ENCODE measurements around the gene CTDSPL.

Gene CTDSPL

GRCh38 chr3:37855363-37855970, 6.2 kb upstream of the CTDSPL start:
- peak; percentile 59 to 75 for DNase-seq

DNA sequence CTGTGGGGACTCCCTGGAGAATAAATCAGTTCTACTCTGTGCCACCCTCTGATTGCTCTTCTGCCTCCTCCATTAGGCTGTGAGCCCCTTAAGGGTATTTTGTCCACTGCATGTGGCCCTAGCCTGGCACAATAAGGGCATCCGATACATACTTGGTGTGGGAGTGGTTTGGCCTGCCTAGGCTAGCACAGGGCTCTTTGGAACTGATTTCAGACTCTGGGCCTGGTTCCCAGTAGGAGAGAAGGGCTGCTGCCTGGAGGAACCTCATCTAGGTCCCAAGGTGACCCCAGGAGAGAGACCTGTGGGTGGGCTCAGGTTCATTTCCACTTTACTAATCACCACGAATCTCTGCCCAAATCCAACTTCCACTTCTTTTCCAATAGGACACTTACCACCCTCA, 5.3 kb upstream of the CTDSPL start:
- DNase-seq: no peak

GRCh38 chr3:37858742-37859141, 2.9 kb upstream of the CTDSPL start:
- DNase-seq: no peak

DNA sequence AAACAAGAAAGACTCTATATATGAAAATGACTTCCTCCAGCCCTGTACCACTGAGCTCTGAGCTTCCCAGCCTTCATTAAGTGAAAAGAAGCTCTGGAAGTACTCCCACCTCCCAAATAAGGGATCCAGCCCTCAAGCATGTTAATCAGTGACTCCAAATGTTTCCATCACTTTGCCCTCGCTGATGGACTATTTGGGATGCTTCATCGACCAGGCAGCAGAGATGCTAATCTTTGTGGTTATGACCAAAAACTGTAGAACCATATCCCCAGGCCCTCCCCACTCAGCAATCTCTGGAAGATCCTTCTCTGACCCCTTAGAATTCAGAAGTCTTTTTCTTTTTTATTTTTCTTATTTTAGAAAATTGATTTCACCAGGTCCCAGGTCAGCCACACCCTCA, 2.3 kb upstream of the CTDSPL start:
- DNase-seq: no peak

DNA sequence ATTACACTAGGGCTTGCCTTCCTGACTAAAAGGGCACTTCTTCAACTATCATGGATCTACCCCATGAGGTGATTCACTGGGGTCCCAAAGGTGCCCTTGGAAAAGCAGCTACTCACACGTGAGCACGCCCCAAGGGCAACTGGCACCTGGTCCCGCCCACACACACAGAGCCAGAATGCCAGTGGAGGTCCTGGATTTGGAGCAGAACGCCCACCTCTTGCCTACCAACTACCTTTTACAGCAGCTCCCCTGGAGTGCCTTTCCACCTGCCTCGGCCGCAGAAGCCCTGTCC, 1.8 kb upstream of the CTDSPL start:
- no peak for DNase-seq

DNA sequence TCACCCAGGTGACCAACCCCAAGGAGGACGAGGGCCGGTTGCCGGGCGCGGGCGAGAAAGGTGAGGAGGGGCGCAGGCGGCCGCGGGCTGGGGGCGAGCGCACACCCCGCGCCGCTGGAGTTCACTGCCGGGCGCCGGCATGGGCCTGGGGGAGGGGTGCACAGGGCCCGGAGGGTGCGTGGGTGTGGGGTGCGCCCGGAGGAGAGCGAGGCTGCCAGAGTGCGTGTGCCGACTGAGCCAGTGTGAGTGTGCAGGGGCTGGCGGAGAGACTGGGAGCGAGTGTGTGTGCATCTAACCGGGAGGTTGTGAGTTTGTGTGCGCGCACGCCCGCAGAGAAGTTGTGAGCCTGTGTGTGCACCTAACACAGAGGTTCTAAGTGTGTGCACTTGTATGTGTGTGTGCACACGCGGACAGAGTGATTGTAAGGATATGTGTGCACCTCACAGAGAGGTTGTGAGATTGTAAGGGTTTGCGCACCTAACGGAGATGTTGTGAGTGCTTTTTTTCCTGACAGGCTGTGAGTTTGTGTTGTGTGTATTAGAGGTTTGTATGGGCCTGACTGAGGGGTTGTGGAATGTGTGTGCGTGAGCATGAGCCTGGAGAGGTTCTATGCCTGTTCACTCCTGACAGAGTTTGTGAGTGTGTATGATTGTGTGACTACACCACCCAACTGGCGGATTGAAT, 681 bp downstream of the CTDSPL start:
- peak; percentile 56 to 70 for DNase-seq

DNA sequence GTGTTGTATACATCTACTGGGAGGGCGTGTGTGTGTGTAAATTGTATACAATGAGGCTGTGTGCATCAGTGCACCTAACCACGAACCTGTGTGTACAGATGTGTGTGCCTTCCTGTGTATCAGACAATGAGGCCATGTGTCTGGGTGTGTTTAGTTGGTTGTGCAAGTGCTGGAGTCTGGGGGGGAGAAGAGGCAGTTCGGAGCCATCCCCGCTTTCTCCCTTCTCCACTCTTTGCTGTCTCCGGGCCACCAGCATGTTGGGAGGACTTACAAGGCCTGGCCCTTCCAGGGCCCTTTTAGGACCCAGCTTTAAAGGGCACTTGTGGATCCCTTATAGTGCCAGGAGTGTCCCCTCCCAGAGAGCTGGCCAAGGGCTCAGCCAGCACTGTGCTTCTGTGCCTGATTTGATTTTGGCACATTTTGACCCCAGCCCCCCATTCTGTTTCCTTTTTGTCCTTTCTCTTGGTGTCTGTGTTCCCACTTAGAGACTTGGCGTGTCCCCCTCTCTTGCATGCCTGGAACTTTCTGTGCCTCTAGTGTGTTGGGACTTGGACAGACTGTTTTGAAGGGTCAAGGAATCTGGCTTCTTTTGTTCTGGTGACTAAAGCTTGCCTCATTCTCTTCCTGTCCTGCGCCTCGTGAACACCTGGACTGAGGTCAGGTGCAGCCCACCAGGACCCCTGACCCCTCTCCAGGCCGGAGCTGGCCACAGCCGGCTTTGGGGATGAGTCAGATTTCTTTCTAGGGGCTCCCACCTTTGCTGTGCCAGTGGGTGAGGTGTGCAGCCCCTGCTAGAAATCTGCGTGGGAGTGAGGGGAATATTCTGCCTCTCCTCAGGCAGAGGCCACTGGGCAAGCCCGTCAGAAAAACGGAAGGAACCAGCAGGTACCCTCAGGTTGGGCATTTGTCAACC, 1.5 kb downstream of the CTDSPL start:
- no peak for DNase-seq

- no peak for DNase-seq
Measured at GRCh38 chr3:37863949-37864822, 2.5 kb downstream of the CTDSPL start.

GRCh38 chr3:37864904-37865303, 3.2 kb downstream of the CTDSPL start:
- no peak for DNase-seq

GRCh38 chr3:37867144-37867543, 5.5 kb downstream of the CTDSPL start:
- no peak for DNase-seq

DNA sequence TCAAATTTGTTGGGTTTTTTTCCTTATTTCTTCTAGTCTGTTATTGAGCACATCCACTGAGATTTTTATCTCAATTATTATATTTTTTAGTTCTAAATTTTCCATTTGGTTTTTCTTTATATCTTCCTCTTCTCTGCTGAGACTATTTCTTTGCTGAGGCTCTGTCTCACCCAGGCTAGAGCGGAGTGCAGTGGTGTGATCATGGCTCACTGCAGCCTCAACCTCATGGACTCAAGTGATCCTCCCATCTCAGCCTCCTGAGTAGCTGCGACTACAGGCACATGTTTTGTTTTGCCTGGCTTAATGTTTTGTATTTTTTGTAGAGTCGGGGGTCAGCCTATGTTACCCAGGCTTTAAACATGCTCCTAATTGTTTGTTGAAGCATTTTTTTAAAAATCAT, 10.2 kb downstream of the CTDSPL start:
- DNase-seq: no peak

GRCh38 chr3:37872413-37873160, 10.9 kb downstream of the CTDSPL start:
- no peak for DNase-seq

GRCh38 chr3:37876279-37876678, 14.6 kb downstream of the CTDSPL start:
- no peak for DNase-seq

- no peak for DNase-seq
Measured at GRCh38 chr3:37882711-37883110, 21.0 kb downstream of the CTDSPL start.

DNA sequence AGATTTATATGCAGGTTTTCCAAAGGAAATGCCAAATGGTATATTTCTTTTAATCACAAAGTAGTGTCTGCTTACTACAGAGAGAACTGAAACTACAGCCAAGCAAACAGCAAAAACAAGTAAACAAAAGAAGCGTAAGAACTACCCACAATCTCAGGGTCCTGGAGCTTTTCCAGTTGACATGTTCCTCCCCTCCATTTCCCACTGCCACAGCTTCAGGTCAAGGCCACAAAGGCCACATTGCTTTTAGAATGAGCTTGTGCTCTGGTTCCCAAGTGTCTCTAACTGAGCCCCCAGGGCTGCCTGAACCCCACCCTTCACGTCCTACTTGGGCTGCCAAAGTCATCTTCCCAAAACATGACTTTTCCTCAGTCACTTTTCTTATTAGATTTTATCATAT, 24.1 kb downstream of the CTDSPL start:
- DNase-seq: no peak

GRCh38 chr3:37886395-37886794, 24.7 kb downstream of the CTDSPL start:
- DNase-seq: no peak

GRCh38 chr3:37887062-37887461, 25.4 kb downstream of the CTDSPL start:
- no peak for DNase-seq

- DNase-seq: no peak
Measured at GRCh38 chr3:37887824-37888223, 26.1 kb downstream of the CTDSPL start.

DNA sequence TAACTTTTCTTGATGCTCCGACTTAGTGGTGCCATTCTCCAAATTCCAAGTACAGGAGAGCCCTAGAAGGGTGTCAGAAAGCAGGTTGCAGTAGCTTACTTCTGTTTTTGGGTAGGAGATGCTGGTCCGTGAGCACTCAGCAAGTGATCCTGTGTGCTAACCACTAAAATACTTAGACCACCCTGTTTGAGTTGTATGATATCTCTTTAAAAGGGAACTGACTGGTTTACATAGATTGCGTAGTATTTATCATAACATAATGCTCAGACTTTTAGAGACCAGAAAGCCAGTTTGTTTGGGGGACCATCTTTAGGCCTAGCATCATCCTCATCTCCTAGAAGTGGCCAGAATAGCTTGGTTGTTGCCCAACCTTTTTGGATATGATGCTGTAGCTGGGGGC, 26.7 kb downstream of the CTDSPL start:
- no peak for DNase-seq

DNA sequence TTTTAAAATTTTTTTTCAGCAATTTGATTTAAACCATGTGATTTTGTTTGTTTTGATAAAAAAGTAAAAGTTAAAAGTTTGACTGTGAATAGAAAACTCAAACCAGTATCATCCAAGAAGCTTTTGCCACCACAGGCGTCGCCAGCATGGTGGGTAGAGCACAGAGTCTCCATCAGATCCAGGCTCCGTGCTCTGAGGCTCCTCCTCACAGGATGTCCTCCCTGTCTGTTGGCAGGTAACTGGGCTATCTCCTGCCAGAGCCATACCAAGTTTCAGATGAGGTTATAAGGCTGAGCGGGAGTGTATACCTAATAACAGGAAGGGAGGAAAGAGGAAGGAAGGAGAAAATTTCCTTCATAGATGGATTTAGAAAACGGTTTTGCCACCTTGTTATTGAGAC, 28.8 kb downstream of the CTDSPL start:
- no peak for DNase-seq

DNA sequence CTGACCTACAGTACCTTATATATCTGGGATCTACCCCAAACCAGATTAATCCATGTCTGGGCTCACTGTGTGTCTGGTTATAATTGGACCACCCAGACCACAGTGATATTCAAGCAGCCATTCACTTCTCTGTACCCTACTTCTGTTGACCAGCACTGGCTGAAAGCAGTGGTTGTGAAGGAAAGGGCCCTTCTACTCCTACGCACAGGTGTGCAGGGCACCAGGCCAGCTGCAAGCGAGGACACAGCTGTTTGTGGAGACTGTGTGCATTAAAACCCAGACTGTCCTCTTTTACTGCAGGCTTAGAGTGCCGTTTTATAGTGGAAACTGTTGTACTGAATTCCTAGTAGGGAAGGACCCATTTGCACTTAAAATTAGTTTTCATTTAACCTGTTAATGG, 29.5 kb downstream of the CTDSPL start:
- DNase-seq: no peak

DNA sequence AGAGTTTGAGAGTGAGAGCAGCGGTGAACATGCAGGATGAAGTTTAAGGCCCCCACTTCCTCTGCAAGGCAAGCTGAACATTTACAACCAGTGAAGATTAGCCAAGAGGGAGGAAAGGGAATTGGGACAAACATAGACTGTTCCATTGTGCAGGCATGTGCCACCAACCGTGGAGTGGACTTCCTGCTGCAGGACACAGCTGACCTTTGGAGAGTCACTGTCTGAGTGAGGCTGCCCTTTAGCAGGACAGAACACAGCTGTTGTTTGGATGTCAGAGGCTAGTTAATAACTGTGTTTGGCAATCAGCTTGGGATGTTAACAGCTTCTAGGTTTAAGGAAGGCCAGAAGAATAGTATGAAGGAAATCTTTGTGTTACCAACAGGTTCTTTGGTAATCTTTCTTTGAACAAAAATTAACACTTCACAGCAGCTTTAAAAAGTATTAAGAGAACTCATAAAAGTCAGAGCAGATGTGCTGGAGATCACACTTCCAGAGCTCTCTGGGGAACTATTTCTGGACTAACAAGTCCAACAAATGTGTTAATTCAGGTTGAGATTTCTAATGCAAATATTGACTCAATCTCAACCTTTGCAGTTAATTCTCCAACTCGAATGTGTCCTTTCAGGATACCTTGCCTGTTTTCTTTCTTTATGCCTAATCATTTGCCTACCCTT, 31.4 kb downstream of the CTDSPL start:
- no peak for DNase-seq
